ENCODE data around the gene MCEMP1.

DNA sequence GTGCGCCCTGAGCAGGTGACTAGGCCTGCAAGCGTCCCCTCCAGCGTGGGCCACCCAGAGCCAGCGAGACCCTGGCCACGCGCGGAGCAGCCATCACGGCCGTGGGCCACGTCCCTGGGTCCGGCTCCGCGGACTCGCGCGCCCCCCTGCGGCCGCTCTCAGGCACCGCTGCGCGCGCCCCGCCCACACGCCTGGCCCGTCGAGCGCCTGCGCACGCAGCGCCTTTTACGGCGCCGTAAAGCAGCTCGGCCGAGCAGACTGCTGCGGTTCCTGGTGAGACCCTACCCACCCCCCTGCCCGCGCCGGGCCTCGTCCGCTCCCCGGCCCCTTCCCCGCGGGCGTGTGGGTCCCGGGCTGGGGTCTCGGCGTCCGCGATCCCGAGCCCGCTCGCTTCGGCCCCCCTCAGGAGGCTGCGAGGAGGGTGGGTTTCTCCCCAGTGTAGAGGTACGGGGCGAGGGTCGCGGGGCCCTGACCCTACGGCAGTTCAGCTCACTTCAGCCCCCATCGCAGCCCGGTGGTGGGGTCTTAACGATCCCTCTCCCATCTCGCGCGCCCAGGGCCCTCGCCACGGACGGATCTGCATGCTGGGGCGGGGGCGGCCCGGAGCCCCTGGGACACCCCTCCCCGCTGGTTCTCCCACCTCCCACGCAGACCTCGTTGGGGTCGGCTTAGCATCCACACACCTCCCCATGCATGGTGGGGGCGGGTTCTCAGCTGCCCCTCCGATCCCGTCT lies 3.9 kb downstream of the MCEMP1 start, which contains the start of gene TRAPPC5:
- TF ChIP-seq CTCF (IDR thresholded peaks at IDR 0.05; ENCODE audit: poor library complexity, severe bottlenecking) (peak; percentile 100), MXI1 (conservative IDR thresholded peaks at IDR 0.05; ENCODE audit: poor library complexity, severe bottlenecking) (peak; percentile 73), POLR2AphosphoS5 (IDR thresholded peaks at IDR 0.05) (peak; percentile 84), SMC3 (conservative IDR thresholded peaks at IDR 0.05; ENCODE audit: poor library complexity) (peak; percentile 92), RAD21 (conservative IDR thresholded peaks at IDR 0.05) (peak; percentile 97), EZH2 (IDR thresholded peaks at IDR 0.05; ENCODE audit: borderline replicate concordance, insufficient read depth, low read length, poor library complexity, severe bottlenecking) (no peak)
